CD4-positive, alpha-beta T cell treated with Interferon alpha-2 for 1 hour (primary cell): ENCODE results near the gene RNF223.

Source experiments
- DNase-seq, 2 donors: peaks; one replicate each; pipeline ENCODE4 v3.0.0-alpha.2; 2020 to 2022

RNF223 gene

DNA sequence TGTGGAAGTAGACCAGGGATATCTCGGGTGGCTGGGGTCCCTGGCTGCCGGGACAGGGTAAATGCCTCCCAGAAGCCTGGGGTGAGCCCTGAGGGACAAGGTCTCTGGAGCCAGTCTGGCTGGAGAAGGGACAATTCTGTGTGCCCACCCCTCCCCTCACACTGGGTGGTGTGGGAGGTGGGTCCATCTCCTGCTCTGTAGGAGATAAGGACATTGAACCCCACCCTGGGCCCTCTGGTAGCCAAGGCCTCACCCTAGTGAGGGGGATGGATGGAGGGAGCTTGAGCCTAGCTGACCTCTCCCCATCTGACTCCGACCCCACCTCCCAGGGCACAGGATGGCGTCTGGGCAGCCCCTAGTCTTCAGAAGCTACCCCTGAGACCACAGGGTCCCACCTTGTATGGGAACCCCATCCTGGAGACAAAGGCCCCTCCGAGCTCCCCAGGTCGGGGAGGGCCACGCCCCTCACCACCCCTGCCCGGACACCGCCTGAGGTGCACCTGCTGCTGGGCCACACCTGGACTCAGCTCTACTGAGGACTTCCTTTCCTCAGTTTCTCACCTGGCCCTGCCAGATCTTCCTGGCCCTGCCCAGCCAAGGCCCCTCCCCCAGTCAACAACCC, 49.8 kb downstream of the RNF223 start:
- DNase-seq: no peak

DNA sequence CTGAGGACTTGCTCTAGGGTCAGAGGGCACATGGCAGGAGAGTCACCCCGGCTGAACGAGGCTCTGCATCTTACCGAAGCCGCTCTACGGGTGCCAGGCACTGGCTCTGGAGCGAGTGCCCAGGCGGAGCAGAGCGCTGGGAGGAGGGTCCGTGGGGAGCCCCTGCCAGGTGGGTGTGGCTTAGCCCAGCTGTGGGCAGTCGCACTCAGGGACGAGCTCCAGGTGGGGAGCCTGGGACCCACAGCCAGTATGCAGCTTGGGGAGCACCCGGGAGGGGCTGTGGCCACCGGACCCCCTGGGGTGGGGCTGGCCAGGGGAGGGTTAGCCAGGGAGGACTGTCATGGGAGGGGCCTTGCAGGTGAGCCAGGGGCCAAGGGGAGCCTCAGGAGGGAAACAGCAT, 50.4 kb downstream of the RNF223 start:
- no peak for DNase-seq

DNA sequence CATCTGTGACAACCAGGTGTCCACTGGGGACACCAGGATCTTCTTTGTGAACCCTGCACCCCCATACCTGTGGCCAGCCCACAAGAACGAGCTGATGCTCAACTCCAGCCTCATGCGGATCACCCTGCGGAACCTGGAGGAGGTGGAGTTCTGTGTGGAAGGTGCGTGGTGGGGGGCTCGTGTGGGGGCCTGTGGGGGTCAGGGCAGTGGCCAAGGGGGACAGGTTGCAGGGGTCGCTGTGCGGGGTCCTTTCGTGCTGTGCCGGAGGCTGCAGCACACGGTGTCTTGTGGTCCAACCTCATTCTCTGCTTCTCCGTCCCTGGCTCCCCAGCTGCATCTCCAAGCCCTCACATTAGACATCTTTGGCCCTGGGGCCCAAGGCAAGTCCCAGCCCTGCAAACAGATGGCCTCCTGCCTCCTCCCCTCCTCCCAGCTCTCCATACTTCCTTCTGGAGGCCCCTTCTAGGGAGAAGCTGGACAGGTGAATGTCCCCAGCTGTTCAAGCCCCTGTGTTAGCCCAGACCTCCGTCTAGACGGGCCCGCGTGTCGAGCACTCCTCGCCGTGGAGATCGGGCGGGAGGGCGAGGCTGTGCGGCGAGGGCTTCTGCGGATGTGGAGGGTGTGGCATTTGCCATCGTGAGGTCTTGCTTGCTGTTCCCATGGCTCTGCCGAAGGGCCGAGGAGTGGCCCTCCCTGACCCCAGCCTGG, 51.6 kb downstream of the RNF223 start:
- no peak for DNase-seq

DNA sequence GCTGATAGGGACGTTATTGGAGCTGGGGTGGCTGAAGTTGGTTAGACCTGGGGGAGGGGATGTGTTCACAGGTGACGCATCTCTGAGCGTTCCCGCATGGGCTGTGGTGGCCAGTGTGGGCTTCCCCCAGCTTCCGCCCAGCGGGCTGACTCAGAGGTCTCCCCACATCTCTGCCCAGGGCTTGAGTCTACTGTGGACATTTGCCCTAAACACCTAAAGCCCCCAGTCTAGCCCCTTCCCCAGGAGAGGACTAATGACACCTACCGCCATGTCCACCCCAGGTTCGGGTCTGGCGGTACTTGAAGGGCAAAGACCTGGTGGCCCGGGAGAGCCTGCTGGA, 52.2 kb downstream of the RNF223 start:
- DNase-seq: no peak

DNA sequence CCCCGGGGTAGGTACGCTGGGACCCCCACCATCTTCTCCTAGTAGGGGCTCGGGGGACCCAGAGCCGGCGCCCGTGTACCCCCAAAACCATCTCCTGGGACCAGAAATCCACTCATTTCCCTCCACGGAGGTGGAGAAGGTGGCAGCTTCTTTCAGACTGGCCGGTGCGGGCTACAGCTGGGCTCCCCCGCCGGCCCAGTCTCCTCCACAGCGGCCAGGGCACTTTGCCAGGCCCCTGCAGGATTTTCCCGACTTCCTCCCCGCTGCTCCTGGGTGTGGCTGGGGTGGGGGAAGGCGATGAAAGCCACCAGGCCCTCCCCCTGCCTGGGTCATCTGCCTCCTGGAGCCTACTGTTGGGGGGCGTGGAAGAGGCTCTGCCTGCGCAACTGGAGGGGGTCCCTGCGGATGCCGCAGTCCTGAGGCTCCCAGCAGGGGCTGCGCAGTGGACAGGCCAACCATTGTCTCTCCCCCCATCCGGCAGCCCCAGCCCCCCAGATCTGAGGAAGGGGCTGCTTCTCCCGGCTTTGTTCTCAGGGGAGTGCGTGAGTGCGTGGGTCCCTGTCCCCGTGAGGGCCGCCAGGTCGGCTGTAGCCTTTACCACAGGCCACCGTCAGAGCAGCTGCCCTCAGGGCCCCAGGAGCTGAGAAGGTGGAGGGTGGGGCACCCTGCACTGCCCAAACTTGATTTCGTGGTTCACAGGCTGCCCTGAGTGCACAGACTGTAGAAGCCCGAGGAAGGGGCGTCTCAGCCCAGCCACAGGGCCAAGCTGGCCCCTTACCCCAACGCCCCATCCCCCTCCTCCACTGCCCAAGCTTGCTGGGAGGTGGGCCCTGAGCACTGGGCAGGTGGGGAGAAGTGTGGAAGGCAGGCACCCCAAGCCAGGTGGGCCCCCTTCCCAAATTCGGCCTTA, 52.8 kb downstream of the RNF223 start:
- no peak for DNase-seq
